NCI-H2227 (cell line): ENCODE measurements around the gene KIF3B.

Experiments used
- DNase-seq: peaks from one replicate; lab custom pipeline; 2025; ENCODE audit not compliant: unreplicated experiment; lab: John Stamatoyannopoulos, UW

KIF3B gene

DNA sequence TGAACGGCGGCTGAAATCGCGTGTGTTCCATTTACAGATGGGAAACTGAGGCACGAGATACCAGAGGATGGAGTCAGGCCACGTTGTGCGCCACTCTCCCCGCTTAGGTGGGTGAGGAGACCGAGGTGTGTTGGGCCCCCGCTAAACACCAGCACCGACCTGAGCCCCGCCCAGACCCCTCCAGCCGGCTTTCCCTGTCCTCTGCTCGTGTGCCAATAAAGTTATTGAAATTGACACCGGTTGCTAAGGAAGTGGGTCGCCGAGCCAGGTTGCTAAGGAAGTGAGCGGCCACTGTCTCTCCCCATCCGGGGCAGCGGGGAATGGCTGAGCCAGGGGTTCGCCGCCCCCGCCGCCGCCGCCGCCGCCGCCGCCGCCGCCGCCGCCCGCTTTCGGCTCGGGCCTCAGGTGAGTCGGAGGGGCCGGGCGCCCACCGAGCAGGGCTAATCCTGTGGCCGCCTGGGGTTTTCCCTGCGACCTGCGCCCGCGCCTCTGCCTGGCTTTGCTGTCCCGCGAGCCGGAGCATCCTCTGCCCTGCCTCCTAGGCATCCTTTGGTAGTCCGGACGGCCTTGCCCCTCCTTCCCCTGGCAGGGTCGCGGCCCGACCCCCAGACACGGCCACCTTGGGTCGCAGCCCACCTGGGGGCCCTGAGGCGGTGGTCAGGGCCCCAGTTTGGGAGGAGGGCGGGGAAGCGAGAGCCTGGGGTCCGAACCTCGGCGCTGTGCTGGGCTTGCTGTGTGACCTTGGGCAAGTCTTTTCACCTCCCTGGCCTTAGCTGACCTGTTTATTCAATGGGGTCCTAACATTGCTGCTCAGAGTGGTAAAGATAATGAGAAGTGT, at the start of gene KIF3B:
Gene KIF3B (plus strand): TSS at position 291 of the 838 bp plus-strand sequence. CDS start 32,127 bp downstream, outside the sequence.
- peak; percentile 93 for DNase-seq

- no peak for DNase-seq
Measured at GRCh38 chr20:32227744-32228688, 49.4 kb upstream of the KIF3B start.

- no peak for DNase-seq
Measured at GRCh38 chr20:32229251-32229747, 48.2 kb upstream of the KIF3B start.

DNA sequence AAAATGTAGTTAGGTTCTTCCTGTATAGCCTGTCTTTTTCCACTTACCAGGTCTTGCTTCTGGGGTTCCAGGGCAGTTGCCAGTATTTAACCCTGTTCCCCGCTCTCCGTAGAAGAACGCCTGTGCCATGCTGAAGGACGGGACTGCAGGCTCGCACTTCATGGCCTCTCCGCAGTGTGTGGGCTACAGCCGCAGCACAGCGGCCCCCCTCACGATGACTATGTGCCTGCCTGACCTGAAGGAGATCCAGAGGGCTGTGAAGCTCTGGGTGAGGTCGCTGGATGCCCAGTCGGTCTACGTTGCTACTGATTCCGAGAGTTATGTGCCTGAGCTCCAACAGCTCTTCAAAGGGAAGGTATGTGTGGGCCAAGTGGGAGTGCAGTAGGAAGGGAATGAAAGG, 46.7 kb upstream of the KIF3B start:
- no peak for DNase-seq

- DNase-seq, result no peak
Measured at GRCh38 chr20:32231245-32231644, 46.2 kb upstream of the KIF3B start.

DNA sequence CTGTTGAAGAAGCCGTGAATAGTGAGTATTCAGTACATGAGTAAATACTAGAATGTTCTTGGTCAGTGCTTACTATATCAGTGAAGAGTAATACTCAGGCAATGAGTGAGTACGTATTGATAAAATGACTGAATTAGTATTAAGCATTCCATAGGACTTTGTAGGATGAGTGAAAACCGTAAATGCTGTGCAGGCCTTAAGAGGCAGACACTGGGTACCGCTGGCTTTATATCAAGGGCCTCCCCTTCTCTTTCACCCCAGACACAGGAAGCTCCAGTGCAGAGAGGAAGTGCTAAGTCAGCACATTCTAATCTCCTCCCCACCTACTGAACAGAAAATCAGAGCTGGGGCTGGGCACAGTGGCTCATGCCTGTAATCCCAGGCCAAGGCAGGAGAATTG, 45.6 kb upstream of the KIF3B start:
- DNase-seq, result no peak

- no peak for DNase-seq
Measured at GRCh38 chr20:32232326-32232886, 45.0 kb upstream of the KIF3B start.

- DNase-seq, result no peak
Measured at GRCh38 chr20:32233286-32233685, 44.2 kb upstream of the KIF3B start.

DNA sequence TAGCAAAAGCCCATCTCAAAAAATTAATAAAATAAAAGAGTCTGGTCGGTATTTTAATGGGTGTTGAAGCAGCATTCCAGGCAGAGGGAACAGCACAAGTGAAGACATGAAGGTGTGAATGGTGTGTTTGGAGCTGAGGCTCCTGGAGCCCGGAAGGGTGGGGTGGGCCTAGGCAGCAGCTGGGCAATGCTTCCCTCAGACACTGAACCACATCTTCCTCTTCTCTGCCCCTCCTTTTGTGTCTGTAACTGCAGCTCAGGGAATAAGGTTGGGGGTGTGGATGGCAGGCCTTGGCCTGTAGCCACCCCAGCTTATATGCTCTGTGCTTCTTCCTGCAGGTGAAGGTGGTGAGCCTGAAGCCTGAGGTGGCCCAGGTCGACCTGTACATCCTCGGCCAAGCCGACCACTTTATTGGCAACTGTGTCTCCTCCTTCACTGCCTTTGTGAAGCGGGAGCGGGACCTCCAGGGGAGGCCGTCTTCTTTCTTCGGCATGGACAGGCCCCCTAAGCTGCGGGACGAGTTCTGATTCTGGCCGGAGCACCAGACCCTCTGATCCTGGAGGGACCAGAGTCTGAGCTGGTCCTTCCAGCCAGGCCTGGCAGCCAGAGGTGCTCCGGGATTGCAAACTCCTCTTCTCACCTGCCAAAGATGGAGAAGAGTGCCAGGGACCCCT, 43.2 kb upstream of the KIF3B start:
- no peak for DNase-seq

- DNase-seq, result no peak
Measured at GRCh38 chr20:32235331-32236047, 42.0 kb upstream of the KIF3B start.

DNA sequence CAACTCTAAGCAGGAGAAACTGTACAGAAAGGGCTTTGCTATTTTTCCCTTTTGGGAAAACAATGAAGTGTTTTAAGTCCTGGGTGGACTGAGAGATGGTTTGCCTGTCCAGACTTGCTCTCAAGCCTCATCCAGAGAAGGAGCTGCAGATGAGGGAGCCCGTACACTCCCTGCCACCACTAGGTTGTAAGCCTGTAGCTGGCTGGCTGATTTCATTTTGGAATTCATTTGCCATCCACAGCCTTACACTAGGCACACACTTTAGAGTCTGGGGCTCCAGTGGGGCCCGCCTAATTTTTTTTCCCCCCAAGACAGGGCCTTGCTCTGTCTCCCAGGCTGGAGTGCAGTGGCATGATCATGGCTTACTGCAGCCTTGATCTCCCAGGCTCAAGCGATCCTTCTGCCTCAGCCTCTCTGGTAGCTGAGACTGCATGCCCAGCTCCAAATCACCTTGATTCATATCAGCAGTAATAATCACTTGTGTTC, 41.4 kb upstream of the KIF3B start:
- DNase-seq, result no peak

GRCh38 chr20:32236819-32237218, 40.6 kb upstream of the KIF3B start:
- DNase-seq, result peak; percentile 44

GRCh38 chr20:32237419-32237818, 40.0 kb upstream of the KIF3B start:
- DNase-seq, result no peak

GRCh38 chr20:32238483-32239425, 38.7 kb upstream of the KIF3B start:
- DNase-seq, result no peak

GRCh38 chr20:32240205-32240604, 37.2 kb upstream of the KIF3B start:
- DNase-seq, result no peak

DNA sequence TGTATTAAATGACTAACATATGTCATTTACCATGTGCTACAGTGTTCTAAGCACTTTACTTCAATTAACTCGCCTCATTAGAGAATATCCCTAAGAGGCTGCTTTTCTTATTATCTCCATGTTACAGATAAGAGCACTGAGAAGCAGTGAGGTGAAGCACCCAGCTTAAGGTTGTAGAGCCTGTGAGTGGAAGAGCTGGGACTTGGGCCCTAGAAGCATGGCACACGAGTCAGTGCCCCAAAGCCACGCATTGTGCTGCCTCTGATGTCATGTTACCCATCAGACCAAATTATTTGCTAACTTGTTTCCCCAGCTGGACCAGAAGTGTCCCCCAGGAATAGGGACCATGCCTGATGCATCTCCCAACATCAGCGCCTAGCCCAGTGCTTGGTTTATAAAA, 35.6 kb upstream of the KIF3B start:
- DNase-seq, result no peak

GRCh38 chr20:32244150-32244823, 33.2 kb upstream of the KIF3B start:
- no peak for DNase-seq

DNA sequence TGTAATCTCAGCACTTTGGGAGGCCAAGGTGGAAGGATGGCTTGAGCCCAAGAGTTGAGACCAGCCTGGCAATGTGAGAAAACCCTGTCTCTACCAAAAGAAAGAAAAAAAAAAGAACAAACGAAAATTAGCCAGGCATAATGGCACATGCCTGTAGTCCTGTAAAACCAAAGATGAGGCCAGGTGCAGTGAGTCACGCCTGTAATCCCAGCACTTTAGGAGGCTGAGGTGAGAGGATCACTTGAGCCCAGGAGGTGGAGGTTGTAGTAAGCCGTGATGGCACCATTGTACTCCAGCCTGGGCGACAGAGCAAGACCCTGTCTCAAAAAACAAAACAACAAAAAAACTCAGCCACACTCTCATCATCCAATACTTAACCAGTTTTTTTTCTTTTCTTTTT, 32.5 kb upstream of the KIF3B start:
- no peak for DNase-seq
